SK-N-SH (cell line): Measurements from ENCODE around the gene HEBP1. TPM values are rescaled to one million over a fixed set of nuclear protein-coding genes. Genes with fewer than 3 reads are reported as not detected.

Experiments used
- CTCF ChIA-PET: fragments of 300-600, 350-600 bp; formaldehyde crosslinking; extraction: SDS; loops from one replicate; lab custom pipeline; 2021; lab: Yijun Ruan, JAX
- POLR2A ChIA-PET: fragments of 350-600 bp; sonication (Branson Sonifier 250); formaldehyde crosslinking; extraction: SDS; loops from one replicate; lab custom pipeline; 2020; ENCODE audit warnings: antibody characterized with exemption, inconsistent platforms; lab: Yijun Ruan, JAX
- DNase-seq: peaks from one replicate; pipeline ENCODE4 v3.0.0; 2012
- H2AFZ ChIP-seq: fragments of 200-600 bp; sonication (generic); 2 replicates; pipeline ENCODE4 v1.8.1; 2016; ENCODE audit warnings: antibody characterized with exemption, mild to moderate bottlenecking, low read depth
- H3F3A ChIP-seq: fragments of 200-600 bp; sonication (generic); replicated peaks from 2 replicates; pipeline ENCODE3; 2016; ENCODE audit warnings: antibody characterized with exemption, mild to moderate bottlenecking; ENCODE audit not compliant: insufficient read depth
- H3K27ac ChIP-seq, 2 experiments: fragments of 200-500 bp in 1 of 2; fragments of 200-600 bp in 1 of 2; sonication (Bioruptor generic) in 1 of 2; sonication (generic), shearing (Covaris generic) in 1 of 2; 2 replicates each; pipeline versions ENCODE4 v1.5.1 to v1.6.1; 2014 to 2016; ENCODE audit warnings: low read depth in 2 of 2, inconsistent platforms in 1 of 2, low read length in 1 of 2, mild to moderate bottlenecking in 1 of 2, mixed read lengths in 1 of 2
- H3K27me3 ChIP-seq: fragments of 200-600 bp; sonication (generic), shearing (Covaris generic); 2 replicates; pipeline ENCODE4 v1.6.1; 2016; ENCODE audit warnings: mixed run types; ENCODE audit not compliant: insufficient read depth
- H3K36me3 ChIP-seq, 2 experiments: fragments of 200-500 bp in 1 of 2; fragments of 200-600 bp in 1 of 2; sonication (Bioruptor generic) in 1 of 2; sonication (generic) in 1 of 2; replicated peaks in 1 of 2; 2 replicates each; pipeline versions ENCODE3 to v1.5.1; 2014 to 2016; ENCODE audit warnings: low read length in 1 of 2, mild to moderate bottlenecking in 1 of 2; ENCODE audit not compliant: insufficient read depth in 2 of 2, control insufficient read depth in 1 of 2
- H3K4me1 ChIP-seq, 2 experiments: fragments of 200-500 bp in 1 of 2; fragments of 200-600 bp in 1 of 2; sonication (Bioruptor generic) in 1 of 2; sonication (generic), shearing (Covaris generic) in 1 of 2; 2 replicates each; pipeline versions ENCODE4 v1.5.1 to v1.6.1; 2014 to 2016; ENCODE audit warnings: low read depth in 1 of 2, low read length in 1 of 2, mixed run types in 1 of 2; ENCODE audit not compliant: insufficient read depth in 2 of 2, control insufficient read depth in 1 of 2
- H3K4me2 ChIP-seq: fragments of 200-600 bp; sonication (generic), shearing (Covaris generic); 2 replicates; pipeline ENCODE4 v1.6.1; 2017; ENCODE audit warnings: mixed run types
- H3K4me3 ChIP-seq, 2 experiments: fragments of 200-500 bp in 1 of 2; fragments of 200-600 bp in 1 of 2; sonication (Bioruptor generic) in 1 of 2; sonication (generic), shearing (Covaris generic) in 1 of 2; 2 replicates each; pipeline versions ENCODE4 v1.5.1 to v1.8.1; 2014 to 2016; ENCODE audit warnings: low read depth in 2 of 2, inconsistent platforms in 1 of 2, low read length in 1 of 2, mild to moderate bottlenecking in 1 of 2, mixed read lengths in 1 of 2, moderate library complexity in 1 of 2
- H3K79me2 ChIP-seq: fragments of 200-600 bp; sonication (generic); 2 replicates; pipeline ENCODE4 v1.8.1; 2017; ENCODE audit warnings: mild to moderate bottlenecking; ENCODE audit not compliant: insufficient read depth
- H3K9ac ChIP-seq: fragments of 200-600 bp; sonication (generic); 2 replicates; pipeline ENCODE4 v1.6.1; 2017; ENCODE audit warnings: mixed run types
- H3K9me2 ChIP-seq: fragments of 200-600 bp; sonication (generic); 2 replicates; pipeline ENCODE4 v1.6.1; 2017; ENCODE audit warnings: mixed run types
- H3K9me3 ChIP-seq: fragments of 200-600 bp; sonication (generic); 2 replicates; pipeline ENCODE4 v1.6.1; 2017; ENCODE audit warnings: mixed run types, mild to moderate bottlenecking, moderate library complexity
- H4K20me1 ChIP-seq: fragments of 200-600 bp; sonication (generic); 2 replicates; pipeline ENCODE4 v1.6.1; 2017; ENCODE audit warnings: mild to moderate bottlenecking, mixed run types; ENCODE audit not compliant: insufficient read depth
- CHD2 ChIP-seq: fragments of 150-350 bp; IDR thresholded peaks from 2 replicates; pipeline ENCODE4 v1.6.1; 2018; ENCODE audit warnings: low read length; ENCODE audit not compliant: partially characterized antibody
- FOXM1 ChIP-seq: IDR thresholded peaks from 2 replicates; pipeline ENCODE4 v1.4.0; 2012; ENCODE audit warnings: low read depth, mild to moderate bottlenecking
- GATA2 ChIP-seq: sonication (generic); formaldehyde crosslinking; IDR thresholded peaks from 2 replicates; pipeline ENCODE4 v1.5.0; 2020; ENCODE audit warnings: mild to moderate bottlenecking, missing genetic modification reagents
- MXI1 ChIP-seq: IDR thresholded peaks from 2 replicates; pipeline ENCODE4 v1.6.1; 2012; ENCODE audit warnings: mild to moderate bottlenecking, low read depth, low read length, improper control_type of control experiment
- POLR2AphosphoS5 ChIP-seq: IDR thresholded peaks from 2 replicates; pipeline ENCODE4 v1.6.1; 2012; ENCODE audit warnings: low read depth, low read length
- RAD21 ChIP-seq: IDR thresholded peaks from 2 replicates; pipeline ENCODE4 v1.6.1; 2012; ENCODE audit warnings: mild to moderate bottlenecking, low read length
- SIN3A ChIP-seq: IDR thresholded peaks from 2 replicates; pipeline ENCODE4 v1.6.1; 2012; ENCODE audit warnings: low read depth, mild to moderate bottlenecking, low read length, moderate library complexity, borderline replicate concordance
- SMC3 ChIP-seq: IDR thresholded peaks from 2 replicates; pipeline ENCODE4 v1.6.1; 2012; ENCODE audit warnings: low read depth, low read length, improper control_type of control experiment
- TCF12 ChIP-seq: IDR thresholded peaks from 2 replicates; pipeline ENCODE4 v1.4.0; 2012
- TEAD4 ChIP-seq: IDR thresholded peaks from 2 replicates; pipeline ENCODE4 v1.4.0; 2012; ENCODE audit warnings: mild to moderate bottlenecking, borderline replicate concordance; ENCODE audit not compliant: insufficient read depth
- WGBS: methylation state at CpG from one replicate; pipeline ENCODE4 v1.1.6; 2017; ENCODE audit warnings: low lambda C conversion rate; 5-methylcytosine and 5-hydroxymethylcytosine counted together
- polyA plus RNA-seq, 3 experiments: library from polyadenylated mRNA; depleted of rRNA; stranded (reverse); fragments of >200 nt; gene quantifications; 2 replicates each; pipeline ENCODE4 v1.2.3, GENCODE V29; 2012
- TF ChIP-seq, protein P1 (sequence below): IDR thresholded peaks from 2 replicates; pipeline ENCODE4 v1.6.1; 2012; ENCODE audit warnings: mild to moderate bottlenecking, low read depth, low read length, moderate library complexity
- TF ChIP-seq, protein P2 (sequence below): fragments of 200-600 bp; sonication (generic); IDR thresholded peaks from 2 replicates; pipeline ENCODE4 v1.6.1; 2017; ENCODE audit warnings: antibody characterized with exemption, mild to moderate bottlenecking, moderate library complexity
- TF ChIP-seq, protein P3 (sequence below): fragments of 150-350 bp; IDR thresholded peaks from 2 replicates; pipeline ENCODE4 v1.6.1; 2016; ENCODE audit warnings: mild to moderate bottlenecking, low read depth, low read length

HEBP1 gene
- polyA plus RNA-seq, 1 of the 3 experiments (the other 2 are of a cell fraction) = 17.9 TPM

DNA sequence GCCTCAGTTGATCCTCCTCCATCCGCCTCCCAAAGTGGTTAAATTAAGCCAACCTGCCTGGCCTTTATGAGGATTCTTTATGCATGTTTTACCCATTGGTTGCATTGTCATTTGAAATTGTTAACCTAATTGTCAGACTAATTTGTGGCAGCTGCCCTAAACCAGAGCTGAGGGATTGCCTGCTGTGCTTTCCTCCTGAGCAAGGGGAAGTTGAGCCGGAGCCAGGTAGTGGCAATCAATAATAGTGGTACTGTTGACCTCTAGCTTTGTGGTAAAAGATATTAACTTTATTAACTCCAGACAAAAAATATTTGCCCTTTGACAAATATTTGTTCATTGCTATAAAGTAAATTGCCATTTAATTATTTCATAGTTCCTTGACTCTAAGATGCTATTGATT, 5.6 kb upstream of the HEBP1 start:
- TF ChIP-seq GATA2 (CRISPR knock-in tag) (no peak), SIN3A (no peak), RAD21 (no peak), MXI1 (no peak), TEAD4 (no peak), SMC3 (no peak), FOXM1 (no peak), CHD2 (no peak), TCF12 (no peak), POLR2AphosphoS5 (no peak)
- TF ChIP-seq, protein P1, sequence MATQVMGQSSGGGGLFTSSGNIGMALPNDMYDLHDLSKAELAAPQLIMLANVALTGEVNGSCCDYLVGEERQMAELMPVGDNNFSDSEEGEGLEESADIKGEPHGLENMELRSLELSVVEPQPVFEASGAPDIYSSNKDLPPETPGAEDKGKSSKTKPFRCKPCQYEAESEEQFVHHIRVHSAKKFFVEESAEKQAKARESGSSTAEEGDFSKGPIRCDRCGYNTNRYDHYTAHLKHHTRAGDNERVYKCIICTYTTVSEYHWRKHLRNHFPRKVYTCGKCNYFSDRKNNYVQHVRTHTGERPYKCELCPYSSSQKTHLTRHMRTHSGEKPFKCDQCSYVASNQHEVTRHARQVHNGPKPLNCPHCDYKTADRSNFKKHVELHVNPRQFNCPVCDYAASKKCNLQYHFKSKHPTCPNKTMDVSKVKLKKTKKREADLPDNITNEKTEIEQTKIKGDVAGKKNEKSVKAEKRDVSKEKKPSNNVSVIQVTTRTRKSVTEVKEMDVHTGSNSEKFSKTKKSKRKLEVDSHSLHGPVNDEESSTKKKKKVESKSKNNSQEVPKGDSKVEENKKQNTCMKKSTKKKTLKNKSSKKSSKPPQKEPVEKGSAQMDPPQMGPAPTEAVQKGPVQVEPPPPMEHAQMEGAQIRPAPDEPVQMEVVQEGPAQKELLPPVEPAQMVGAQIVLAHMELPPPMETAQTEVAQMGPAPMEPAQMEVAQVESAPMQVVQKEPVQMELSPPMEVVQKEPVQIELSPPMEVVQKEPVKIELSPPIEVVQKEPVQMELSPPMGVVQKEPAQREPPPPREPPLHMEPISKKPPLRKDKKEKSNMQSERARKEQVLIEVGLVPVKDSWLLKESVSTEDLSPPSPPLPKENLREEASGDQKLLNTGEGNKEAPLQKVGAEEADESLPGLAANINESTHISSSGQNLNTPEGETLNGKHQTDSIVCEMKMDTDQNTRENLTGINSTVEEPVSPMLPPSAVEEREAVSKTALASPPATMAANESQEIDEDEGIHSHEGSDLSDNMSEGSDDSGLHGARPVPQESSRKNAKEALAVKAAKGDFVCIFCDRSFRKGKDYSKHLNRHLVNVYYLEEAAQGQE = no peak
- TF ChIP-seq, protein P2, sequence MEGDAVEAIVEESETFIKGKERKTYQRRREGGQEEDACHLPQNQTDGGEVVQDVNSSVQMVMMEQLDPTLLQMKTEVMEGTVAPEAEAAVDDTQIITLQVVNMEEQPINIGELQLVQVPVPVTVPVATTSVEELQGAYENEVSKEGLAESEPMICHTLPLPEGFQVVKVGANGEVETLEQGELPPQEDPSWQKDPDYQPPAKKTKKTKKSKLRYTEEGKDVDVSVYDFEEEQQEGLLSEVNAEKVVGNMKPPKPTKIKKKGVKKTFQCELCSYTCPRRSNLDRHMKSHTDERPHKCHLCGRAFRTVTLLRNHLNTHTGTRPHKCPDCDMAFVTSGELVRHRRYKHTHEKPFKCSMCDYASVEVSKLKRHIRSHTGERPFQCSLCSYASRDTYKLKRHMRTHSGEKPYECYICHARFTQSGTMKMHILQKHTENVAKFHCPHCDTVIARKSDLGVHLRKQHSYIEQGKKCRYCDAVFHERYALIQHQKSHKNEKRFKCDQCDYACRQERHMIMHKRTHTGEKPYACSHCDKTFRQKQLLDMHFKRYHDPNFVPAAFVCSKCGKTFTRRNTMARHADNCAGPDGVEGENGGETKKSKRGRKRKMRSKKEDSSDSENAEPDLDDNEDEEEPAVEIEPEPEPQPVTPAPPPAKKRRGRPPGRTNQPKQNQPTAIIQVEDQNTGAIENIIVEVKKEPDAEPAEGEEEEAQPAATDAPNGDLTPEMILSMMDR = no peak
- TF ChIP-seq, protein P3, sequence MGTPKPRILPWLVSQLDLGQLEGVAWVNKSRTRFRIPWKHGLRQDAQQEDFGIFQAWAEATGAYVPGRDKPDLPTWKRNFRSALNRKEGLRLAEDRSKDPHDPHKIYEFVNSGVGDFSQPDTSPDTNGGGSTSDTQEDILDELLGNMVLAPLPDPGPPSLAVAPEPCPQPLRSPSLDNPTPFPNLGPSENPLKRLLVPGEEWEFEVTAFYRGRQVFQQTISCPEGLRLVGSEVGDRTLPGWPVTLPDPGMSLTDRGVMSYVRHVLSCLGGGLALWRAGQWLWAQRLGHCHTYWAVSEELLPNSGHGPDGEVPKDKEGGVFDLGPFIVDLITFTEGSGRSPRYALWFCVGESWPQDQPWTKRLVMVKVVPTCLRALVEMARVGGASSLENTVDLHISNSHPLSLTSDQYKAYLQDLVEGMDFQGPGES = no peak
- DNase-seq = no peak
- no peaks in the 10 kb centered on the region for H3K9me2 ChIP-seq
- CTCF ChIA-PET = no interaction called here
- H3K79me2 ChIP-seq = 0 out of 2 replicates have a peak, but pooled peaks cover 4% of the 10 kb centered on the region
- peaks cover 0 to 4% of the 10 kb centered on the region in 2 experiments; a peak in 1 of 4 replicates for H3K4me1 ChIP-seq
- H3K36me3 ChIP-seq = no peaks in the 10 kb centered on the region
- H3K27me3 ChIP-seq = no peaks in the 10 kb centered on the region
- H3K9ac ChIP-seq = no peak overlapping the region
- H4K20me1 ChIP-seq = no peaks in the 10 kb centered on the region
- no peak overlapping the region for H3K4me2 ChIP-seq
- POLR2A ChIA-PET = no interaction called here
- no peak overlapping the region for H3K27ac ChIP-seq
- no peak overlapping the region for H3K4me3 ChIP-seq
- WGBS = 96% methylated on average over 2 of the region's 2 CpGs
- peaks cover 4% of the 10 kb centered on the region for H3F3A ChIP-seq
- H2AFZ ChIP-seq = no peak overlapping the region
- no peaks in the 10 kb centered on the region for H3K9me3 ChIP-seq
